Sigmoid colon (tissue), 7 donors: ENCODE measurements around the gene GALNT7. TPM values are rescaled to one million over a fixed set of nuclear protein-coding genes. Genes with fewer than 3 reads are reported as not detected.

Source experiments
- DNase-seq: peaks from one replicate; pipeline ENCODE4 v3.0.0-alpha.2; 2019
- H3K27ac ChIP-seq, 4 donors: fragments of 200-600 bp; sonication (generic); one replicate each; pipeline ENCODE4 v1.5.1; 2016 to 2019; ENCODE audit warnings: mild to moderate bottlenecking in 1 of 4
- H3K27me3 ChIP-seq, 3 donors: fragments of 200-600 bp; sonication (generic); one replicate each; pipeline ENCODE4 v1.5.1; 2019; ENCODE audit warnings: mild to moderate bottlenecking in 1 of 3
- H3K36me3 ChIP-seq, 4 donors: fragments of 200-600 bp; sonication (generic); one replicate each; pipeline ENCODE4 v1.5.1; 2016 to 2019
- H3K4me1 ChIP-seq, 4 donors: fragments of 200-600 bp; sonication (generic); one replicate each; pipeline ENCODE4 v1.5.1; 2017 to 2019
- H3K4me3 ChIP-seq, 4 donors: fragments of 200-600 bp; sonication (generic); one replicate each; pipeline ENCODE4 v1.5.1; 2017 to 2019; ENCODE audit warnings: mild to moderate bottlenecking in 2 of 4, moderate library complexity in 1 of 4
- H3K9me3 ChIP-seq, 4 donors: fragments of 200-600 bp in 3 of 4; sonication (generic) in 3 of 4; one replicate each; pipeline versions ENCODE4 v1.5.1 to v1.6.1; 2013 to 2019
- EP300 ChIP-seq, 4 donors: sonication (generic); formaldehyde crosslinking; IDR thresholded peaks; one replicate each; pipeline ENCODE4 v1.6.1; 2017; ENCODE audit warnings: antibody characterized with exemption in 4 of 4
- POLR2A ChIP-seq, 2 donors: fragments of 450-650 bp; IDR thresholded peaks; one replicate each; pipeline ENCODE4 v1.6.1; 2016; ENCODE audit warnings: antibody characterized with exemption in 2 of 2, mild to moderate bottlenecking in 2 of 2, moderate library complexity in 2 of 2
- POLR2AphosphoS5 ChIP-seq, 4 donors: sonication (generic); formaldehyde crosslinking; IDR thresholded peaks; one replicate each; pipeline ENCODE4 v1.6.1; 2017; ENCODE audit warnings: antibody characterized with exemption in 4 of 4
- WGBS, 2 donors: extraction: QIAGEN DNeasy Blood & Tissue Kit; methylation state at CpG; one replicate each; pipeline ENCODE4 v1.1.7; 2013; 5-methylcytosine and 5-hydroxymethylcytosine counted together
- intact Hi-C: fragments of 100-400 bp; cut with DNase I; formaldehyde crosslinking; loops from one replicate; pipeline ENCODE4 v1.15.1; 2023
- polyA plus RNA-seq, 3 donors: library from polyadenylated mRNA; stranded (reverse); fragments of 200-250 nt; gene quantifications; one replicate each; pipeline ENCODE4 v1.2.3, GENCODE V29; 2013
- total RNA-seq, 4 donors: library from RNA; depleted of rRNA; stranded (reverse); fragments of >200 nt; gene quantifications; one replicate each; pipeline ENCODE4 v1.1.0, GENCODE V29; 2016
- TF ChIP-seq, protein P1 (sequence below), 4 experiments: fragments of 450-650 bp in 3 of 4; fragments of 200-600 bp in 1 of 4; IDR thresholded peaks; one replicate each; pipeline ENCODE4 v1.5.1; 2016 to 2019; ENCODE audit warnings: antibody characterized with exemption in 4 of 4, mild to moderate bottlenecking in 3 of 4, moderate library complexity in 2 of 4
- donor health status: healthy with polysubstance abuse.
- donor health status: Bipolar disorder and iron deficiency.
- donor health status: healthy.

Gene GALNT7
- total and polyA plus RNA-seq, 7 donors: 13.2 to 22.7 (median 16.8) TPM

DNA sequence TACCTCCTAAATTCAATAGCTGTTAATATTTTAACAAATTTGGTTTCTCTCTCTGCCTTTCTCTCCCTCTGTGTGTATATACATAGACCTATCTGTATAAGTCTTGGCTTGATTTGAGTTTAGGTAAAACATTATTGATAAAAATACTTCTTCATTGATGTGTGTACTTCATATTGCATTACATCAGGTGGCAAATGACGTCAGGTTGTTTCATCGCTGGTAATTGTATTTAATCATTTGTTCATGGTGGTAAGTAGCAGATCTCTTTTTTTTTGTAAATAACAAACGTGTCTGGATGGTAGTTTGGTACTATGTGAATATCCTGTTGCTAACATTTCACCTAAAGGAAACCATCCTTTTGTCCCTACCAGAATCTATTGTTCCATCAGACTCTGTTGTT lies 55.1 kb downstream of the GALNT7 start:
- H3K27me3 ChIP-seq: no peaks in the 10 kb centered on the region
- H3K36me3 ChIP-seq: no peaks in the 10 kb centered on the region
- WGBS, 2 donors: 94 to 95% methylated on average over 3 of the region's 3 CpGs
- no peak for DNase-seq
- no peaks in the 10 kb centered on the region for H3K9me3 ChIP-seq
- no peaks in the 10 kb centered on the region for H3K4me1 ChIP-seq
- H3K4me3 ChIP-seq: no peak overlapping the region
- TF ChIP-seq POLR2A (IDR thresholded peaks at IDR 0.05) (no peak), POLR2AphosphoS5 (IDR thresholded peaks at IDR 0.05) (no peak), EP300 (IDR thresholded peaks at IDR 0.05) (no peak)
- intact Hi-C loops: no loop called here
- no peak overlapping the region for H3K27ac ChIP-seq

GRCh38 chr4:173226401-173226888 lies 57.8 kb downstream of the GALNT7 start:
- H3K4me3 ChIP-seq: no peak overlapping the region
- intact Hi-C loops: no loop called here
- WGBS, 2 donors: 92 to 94% methylated on average over 4 of the region's 4 CpGs
- no peaks in the 10 kb centered on the region for H3K36me3 ChIP-seq
- TF ChIP-seq POLR2A (IDR thresholded peaks at IDR 0.05) (no peak), POLR2AphosphoS5 (IDR thresholded peaks at IDR 0.05) (no peak), EP300 (IDR thresholded peaks at IDR 0.05) (no peak)
- TF ChIP-seq, protein P1, sequence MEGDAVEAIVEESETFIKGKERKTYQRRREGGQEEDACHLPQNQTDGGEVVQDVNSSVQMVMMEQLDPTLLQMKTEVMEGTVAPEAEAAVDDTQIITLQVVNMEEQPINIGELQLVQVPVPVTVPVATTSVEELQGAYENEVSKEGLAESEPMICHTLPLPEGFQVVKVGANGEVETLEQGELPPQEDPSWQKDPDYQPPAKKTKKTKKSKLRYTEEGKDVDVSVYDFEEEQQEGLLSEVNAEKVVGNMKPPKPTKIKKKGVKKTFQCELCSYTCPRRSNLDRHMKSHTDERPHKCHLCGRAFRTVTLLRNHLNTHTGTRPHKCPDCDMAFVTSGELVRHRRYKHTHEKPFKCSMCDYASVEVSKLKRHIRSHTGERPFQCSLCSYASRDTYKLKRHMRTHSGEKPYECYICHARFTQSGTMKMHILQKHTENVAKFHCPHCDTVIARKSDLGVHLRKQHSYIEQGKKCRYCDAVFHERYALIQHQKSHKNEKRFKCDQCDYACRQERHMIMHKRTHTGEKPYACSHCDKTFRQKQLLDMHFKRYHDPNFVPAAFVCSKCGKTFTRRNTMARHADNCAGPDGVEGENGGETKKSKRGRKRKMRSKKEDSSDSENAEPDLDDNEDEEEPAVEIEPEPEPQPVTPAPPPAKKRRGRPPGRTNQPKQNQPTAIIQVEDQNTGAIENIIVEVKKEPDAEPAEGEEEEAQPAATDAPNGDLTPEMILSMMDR (IDR thresholded peaks at IDR 0.05): no peak
- no peaks in the 10 kb centered on the region for H3K27me3 ChIP-seq
- H3K27ac ChIP-seq: no peak overlapping the region
- H3K9me3 ChIP-seq: no peaks in the 10 kb centered on the region
- no peaks in the 10 kb centered on the region for H3K4me1 ChIP-seq
- no peak for DNase-seq

DNA sequence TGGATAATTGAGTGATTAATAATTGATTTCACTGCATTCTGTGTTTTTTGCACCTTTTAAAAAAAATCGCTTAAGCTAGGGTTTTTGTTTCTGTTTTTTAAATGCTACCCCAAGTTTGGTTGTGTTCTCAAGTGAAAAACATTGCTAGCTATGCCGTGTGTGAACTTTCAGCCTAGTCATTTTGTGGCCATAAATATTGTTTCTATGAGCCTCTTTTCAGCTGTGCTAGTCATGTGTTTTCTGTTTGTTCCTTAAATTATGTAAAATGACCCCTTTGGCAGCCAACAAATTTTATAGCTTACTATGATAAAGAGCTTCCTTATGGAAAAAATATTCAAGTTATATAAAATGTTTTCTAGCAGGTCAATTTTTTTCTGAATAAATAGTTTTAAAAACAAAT lies 59.1 kb downstream of the GALNT7 start:
- 45 to 55% methylated on average over 2 of the region's 2 CpGs for WGBS, 2 donors
- H3K36me3 ChIP-seq: no peaks in the 10 kb centered on the region
- H3K27ac ChIP-seq: no peak overlapping the region
- TF ChIP-seq POLR2A (IDR thresholded peaks at IDR 0.05) (no peak), EP300 (IDR thresholded peaks at IDR 0.05) (no peak), POLR2AphosphoS5 (IDR thresholded peaks at IDR 0.05) (no peak)
- TF ChIP-seq, protein P1 (IDR thresholded peaks at IDR 0.05): no peak
- H3K4me3 ChIP-seq: no peak overlapping the region
- intact Hi-C loops: no loop called here
- H3K4me1 ChIP-seq: peaks cover 0 to 6% (median 0%) of the 10 kb centered on the region in 4 donors
- H3K27me3 ChIP-seq: no peaks in the 10 kb centered on the region
- DNase-seq: no peak
- H3K9me3 ChIP-seq: no peaks in the 10 kb centered on the region

GRCh38 chr4:173230062-173230461 lies 61.5 kb downstream of the GALNT7 start:
- Histone ChIP-seq H3K27ac (no peak overlapping the region), H3K4me1 (peaks cover 0 to 14% (median 5%) of the 10 kb centered on the region in 4 donors), H3K27me3 (no peaks in the 10 kb centered on the region), H3K9me3 (no peaks in the 10 kb centered on the region), H3K36me3 (no peaks in the 10 kb centered on the region), H3K4me3 (no peak overlapping the region)
- no peak for DNase-seq
- TF ChIP-seq EP300 (IDR thresholded peaks at IDR 0.05): no peak
- TF ChIP-seq POLR2A (IDR thresholded peaks at IDR 0.05): no peak
- TF ChIP-seq, protein P1 (IDR thresholded peaks at IDR 0.05): no peak
- intact Hi-C loops: loop anchor here (5.0 kb wide), 1 partner anchor 58 kb away; no protein-coding TSS in a partner anchor

- 49 to 64% methylated on average over 1 of the region's 1 CpG for WGBS, 2 donors
- Histone ChIP-seq H3K27ac (no peak overlapping the region), H3K27me3 (no peaks in the 10 kb centered on the region), H3K36me3 (no peaks in the 10 kb centered on the region), H3K4me3 (no peak overlapping the region), H3K9me3 (no peaks in the 10 kb centered on the region), H3K4me1 (peaks cover 0 to 33% (median 20%) of the 10 kb centered on the region in 4 donors)
- TF ChIP-seq, protein P1 (IDR thresholded peaks at IDR 0.05): peak in 1 of 4 experiments; percentile 23
- no peak for TF ChIP-seq POLR2A (IDR thresholded peaks at IDR 0.05)
- no peak for DNase-seq
- intact Hi-C loops: loop anchor here (5.0 kb wide), 1 partner anchor 60 kb away; no protein-coding TSS in a partner anchor
Observed at GRCh38 chr4:173231916-173232315, 63.3 kb downstream of the GALNT7 start.
